Measurements from ENCODE around the gene KPNB1. TPM values are rescaled to one million over a fixed set of nuclear protein-coding genes. Genes with fewer than 3 reads are reported as not detected.

Gene KPNB1
- total and polyA plus RNA-seq, 2 of the 8 experiments (the other 6 are each of a cell fraction or from before 2014, with no cell fraction given), result 171 to 625 TPM

DNA sequence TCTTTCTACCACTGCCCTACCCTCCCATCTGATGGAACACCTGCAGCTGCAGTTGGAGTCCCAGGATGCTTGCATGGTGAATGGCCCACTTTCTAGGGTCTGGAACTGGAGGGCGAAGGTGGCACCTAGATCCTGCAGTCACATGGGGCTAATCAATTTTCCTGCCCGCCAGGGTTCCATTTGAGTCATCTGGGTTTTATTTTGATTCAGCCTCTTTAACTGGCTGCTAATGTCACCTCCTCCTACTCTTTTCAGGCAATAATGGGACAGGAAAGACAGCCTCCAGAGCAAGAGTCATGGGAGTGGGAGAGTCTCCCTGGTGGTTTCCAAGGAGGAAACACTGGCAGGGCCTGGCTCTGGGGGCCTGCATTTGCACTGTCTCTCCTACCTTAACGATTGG is 40.4 kb downstream of the KPNB1 start (continued):
- TF ChIP-seq, protein P1, sequence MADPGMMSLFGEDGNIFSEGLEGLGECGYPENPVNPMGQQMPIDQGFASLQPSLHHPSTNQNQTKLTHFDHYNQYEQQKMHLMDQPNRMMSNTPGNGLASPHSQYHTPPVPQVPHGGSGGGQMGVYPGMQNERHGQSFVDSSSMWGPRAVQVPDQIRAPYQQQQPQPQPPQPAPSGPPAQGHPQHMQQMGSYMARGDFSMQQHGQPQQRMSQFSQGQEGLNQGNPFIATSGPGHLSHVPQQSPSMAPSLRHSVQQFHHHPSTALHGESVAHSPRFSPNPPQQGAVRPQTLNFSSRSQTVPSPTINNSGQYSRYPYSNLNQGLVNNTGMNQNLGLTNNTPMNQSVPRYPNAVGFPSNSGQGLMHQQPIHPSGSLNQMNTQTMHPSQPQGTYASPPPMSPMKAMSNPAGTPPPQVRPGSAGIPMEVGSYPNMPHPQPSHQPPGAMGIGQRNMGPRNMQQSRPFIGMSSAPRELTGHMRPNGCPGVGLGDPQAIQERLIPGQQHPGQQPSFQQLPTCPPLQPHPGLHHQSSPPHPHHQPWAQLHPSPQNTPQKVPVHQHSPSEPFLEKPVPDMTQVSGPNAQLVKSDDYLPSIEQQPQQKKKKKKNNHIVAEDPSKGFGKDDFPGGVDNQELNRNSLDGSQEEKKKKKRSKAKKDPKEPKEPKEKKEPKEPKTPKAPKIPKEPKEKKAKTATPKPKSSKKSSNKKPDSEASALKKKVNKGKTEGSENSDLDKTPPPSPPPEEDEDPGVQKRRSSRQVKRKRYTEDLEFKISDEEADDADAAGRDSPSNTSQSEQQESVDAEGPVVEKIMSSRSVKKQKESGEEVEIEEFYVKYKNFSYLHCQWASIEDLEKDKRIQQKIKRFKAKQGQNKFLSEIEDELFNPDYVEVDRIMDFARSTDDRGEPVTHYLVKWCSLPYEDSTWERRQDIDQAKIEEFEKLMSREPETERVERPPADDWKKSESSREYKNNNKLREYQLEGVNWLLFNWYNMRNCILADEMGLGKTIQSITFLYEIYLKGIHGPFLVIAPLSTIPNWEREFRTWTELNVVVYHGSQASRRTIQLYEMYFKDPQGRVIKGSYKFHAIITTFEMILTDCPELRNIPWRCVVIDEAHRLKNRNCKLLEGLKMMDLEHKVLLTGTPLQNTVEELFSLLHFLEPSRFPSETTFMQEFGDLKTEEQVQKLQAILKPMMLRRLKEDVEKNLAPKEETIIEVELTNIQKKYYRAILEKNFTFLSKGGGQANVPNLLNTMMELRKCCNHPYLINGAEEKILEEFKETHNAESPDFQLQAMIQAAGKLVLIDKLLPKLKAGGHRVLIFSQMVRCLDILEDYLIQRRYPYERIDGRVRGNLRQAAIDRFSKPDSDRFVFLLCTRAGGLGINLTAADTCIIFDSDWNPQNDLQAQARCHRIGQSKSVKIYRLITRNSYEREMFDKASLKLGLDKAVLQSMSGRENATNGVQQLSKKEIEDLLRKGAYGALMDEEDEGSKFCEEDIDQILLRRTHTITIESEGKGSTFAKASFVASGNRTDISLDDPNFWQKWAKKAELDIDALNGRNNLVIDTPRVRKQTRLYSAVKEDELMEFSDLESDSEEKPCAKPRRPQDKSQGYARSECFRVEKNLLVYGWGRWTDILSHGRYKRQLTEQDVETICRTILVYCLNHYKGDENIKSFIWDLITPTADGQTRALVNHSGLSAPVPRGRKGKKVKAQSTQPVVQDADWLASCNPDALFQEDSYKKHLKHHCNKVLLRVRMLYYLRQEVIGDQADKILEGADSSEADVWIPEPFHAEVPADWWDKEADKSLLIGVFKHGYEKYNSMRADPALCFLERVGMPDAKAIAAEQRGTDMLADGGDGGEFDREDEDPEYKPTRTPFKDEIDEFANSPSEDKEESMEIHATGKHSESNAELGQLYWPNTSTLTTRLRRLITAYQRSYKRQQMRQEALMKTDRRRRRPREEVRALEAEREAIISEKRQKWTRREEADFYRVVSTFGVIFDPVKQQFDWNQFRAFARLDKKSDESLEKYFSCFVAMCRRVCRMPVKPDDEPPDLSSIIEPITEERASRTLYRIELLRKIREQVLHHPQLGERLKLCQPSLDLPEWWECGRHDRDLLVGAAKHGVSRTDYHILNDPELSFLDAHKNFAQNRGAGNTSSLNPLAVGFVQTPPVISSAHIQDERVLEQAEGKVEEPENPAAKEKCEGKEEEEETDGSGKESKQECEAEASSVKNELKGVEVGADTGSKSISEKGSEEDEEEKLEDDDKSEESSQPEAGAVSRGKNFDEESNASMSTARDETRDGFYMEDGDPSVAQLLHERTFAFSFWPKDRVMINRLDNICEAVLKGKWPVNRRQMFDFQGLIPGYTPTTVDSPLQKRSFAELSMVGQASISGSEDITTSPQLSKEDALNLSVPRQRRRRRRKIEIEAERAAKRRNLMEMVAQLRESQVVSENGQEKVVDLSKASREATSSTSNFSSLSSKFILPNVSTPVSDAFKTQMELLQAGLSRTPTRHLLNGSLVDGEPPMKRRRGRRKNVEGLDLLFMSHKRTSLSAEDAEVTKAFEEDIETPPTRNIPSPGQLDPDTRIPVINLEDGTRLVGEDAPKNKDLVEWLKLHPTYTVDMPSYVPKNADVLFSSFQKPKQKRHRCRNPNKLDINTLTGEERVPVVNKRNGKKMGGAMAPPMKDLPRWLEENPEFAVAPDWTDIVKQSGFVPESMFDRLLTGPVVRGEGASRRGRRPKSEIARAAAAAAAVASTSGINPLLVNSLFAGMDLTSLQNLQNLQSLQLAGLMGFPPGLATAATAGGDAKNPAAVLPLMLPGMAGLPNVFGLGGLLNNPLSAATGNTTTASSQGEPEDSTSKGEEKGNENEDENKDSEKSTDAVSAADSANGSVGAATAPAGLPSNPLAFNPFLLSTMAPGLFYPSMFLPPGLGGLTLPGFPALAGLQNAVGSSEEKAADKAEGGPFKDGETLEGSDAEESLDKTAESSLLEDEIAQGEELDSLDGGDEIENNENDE (IDR thresholded peaks at IDR 0.05; ENCODE audit: insufficient replicate concordance, low read length), result no peak
- no peak for TF ChIP-seq SP2 (IDR thresholded peaks at IDR 0.05; ENCODE audit: low read length)
- no peak for TF ChIP-seq RXRA (IDR thresholded peaks at IDR 0.05; ENCODE audit: insufficient read depth, low read depth, low read length)
- no peak for TF ChIP-seq GABPA (IDR thresholded peaks at IDR 0.05; ENCODE audit: borderline replicate concordance, insufficient read depth, low read length)
- no peak for TF ChIP-seq NANOG (IDR thresholded peaks at IDR 0.05; ENCODE audit: insufficient read depth, low read depth, low read length, poor library complexity, severe bottlenecking)
- TF ChIP-seq CREB1 (IDR thresholded peaks at IDR 0.05), result no peak
- TF ChIP-seq CBX5 (IDR thresholded peaks at IDR 0.05; ENCODE audit: low read depth, low read length), result no peak
- TF ChIP-seq PHF8 (conservative IDR thresholded peaks at IDR 0.05; ENCODE audit: low read depth, low read length), result no peak
- TF ChIP-seq RFX5 (IDR thresholded peaks at IDR 0.05; ENCODE audit: borderline replicate concordance, low read depth, low read length), result no peak
- no peak for TF ChIP-seq POLR2A (IDR thresholded peaks at IDR 0.05; ENCODE audit: control extremely low read depth in 1 of 2, low read depth in 2 of 2, low read length in 2 of 2)
